PFSK-1 (cell line): ENCODE results near the gene RASGRP3.

Experiments
- FOXP2 ChIP-seq: optimal IDR thresholded peaks from 2 replicates; pipeline ENCODE3; 2011; ENCODE audit warnings: borderline replicate concordance, control low read depth, inconsistent platforms; ENCODE audit not compliant: insufficient read depth; ENCODE audit errors: extremely low read length, extremely low read depth
- POLR2AphosphoS5 ChIP-seq: IDR thresholded peaks from 2 replicates; pipeline ENCODE4 v1.6.1; 2012; ENCODE audit warnings: low read depth, mild to moderate bottlenecking, control low read depth, low read length, moderate library complexity
- SIN3A ChIP-seq: IDR thresholded peaks from 2 replicates; pipeline ENCODE4 v1.6.1; 2012; ENCODE audit warnings: mild to moderate bottlenecking, low read length, moderate library complexity, borderline replicate concordance; ENCODE audit not compliant: insufficient read depth
- TAF1 ChIP-seq: IDR thresholded peaks from 2 replicates; pipeline ENCODE4 v1.6.1; 2012; ENCODE audit warnings: low read length, control low read depth, borderline replicate concordance; ENCODE audit not compliant: insufficient read depth
- TF ChIP-seq, protein P1 (sequence below), 2 experiments: IDR thresholded peaks; 2 replicates each; pipeline versions ENCODE4 v1.6.1 to v1.8.0; 2011 to 2012; ENCODE audit warnings: low read depth in 2 of 2, low read length in 2 of 2, control low read depth in 1 of 2, inconsistent platforms in 1 of 2, mild to moderate bottlenecking in 1 of 2, moderate library complexity in 1 of 2; ENCODE audit not compliant: insufficient read depth in 1 of 2

GRCh38 chr2:33458248-33458819 is 18.1 kb upstream of the RASGRP3 start:
- TF ChIP-seq TAF1 (no peak), POLR2AphosphoS5 (no peak), FOXP2 (no peak), SIN3A (no peak)
- TF ChIP-seq, protein P1, sequence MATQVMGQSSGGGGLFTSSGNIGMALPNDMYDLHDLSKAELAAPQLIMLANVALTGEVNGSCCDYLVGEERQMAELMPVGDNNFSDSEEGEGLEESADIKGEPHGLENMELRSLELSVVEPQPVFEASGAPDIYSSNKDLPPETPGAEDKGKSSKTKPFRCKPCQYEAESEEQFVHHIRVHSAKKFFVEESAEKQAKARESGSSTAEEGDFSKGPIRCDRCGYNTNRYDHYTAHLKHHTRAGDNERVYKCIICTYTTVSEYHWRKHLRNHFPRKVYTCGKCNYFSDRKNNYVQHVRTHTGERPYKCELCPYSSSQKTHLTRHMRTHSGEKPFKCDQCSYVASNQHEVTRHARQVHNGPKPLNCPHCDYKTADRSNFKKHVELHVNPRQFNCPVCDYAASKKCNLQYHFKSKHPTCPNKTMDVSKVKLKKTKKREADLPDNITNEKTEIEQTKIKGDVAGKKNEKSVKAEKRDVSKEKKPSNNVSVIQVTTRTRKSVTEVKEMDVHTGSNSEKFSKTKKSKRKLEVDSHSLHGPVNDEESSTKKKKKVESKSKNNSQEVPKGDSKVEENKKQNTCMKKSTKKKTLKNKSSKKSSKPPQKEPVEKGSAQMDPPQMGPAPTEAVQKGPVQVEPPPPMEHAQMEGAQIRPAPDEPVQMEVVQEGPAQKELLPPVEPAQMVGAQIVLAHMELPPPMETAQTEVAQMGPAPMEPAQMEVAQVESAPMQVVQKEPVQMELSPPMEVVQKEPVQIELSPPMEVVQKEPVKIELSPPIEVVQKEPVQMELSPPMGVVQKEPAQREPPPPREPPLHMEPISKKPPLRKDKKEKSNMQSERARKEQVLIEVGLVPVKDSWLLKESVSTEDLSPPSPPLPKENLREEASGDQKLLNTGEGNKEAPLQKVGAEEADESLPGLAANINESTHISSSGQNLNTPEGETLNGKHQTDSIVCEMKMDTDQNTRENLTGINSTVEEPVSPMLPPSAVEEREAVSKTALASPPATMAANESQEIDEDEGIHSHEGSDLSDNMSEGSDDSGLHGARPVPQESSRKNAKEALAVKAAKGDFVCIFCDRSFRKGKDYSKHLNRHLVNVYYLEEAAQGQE (IDR thresholded peaks at IDR 0.05; ENCODE audit: insufficient read depth in 1 of 2, low read depth in 2 of 2, low read length in 2 of 2) = no peak
